GM11168 (cell line): ENCODE data around the gene ST7L.

Source experiments
- in situ Hi-C: fragments of 300-500 bp; cut with MboI; formaldehyde crosslinking; loops from one replicate; pipeline ENCODE4 v1.12.0; 2022; ENCODE audit warnings: low sequenced_read_pairs; ENCODE audit not compliant: unreplicated experiment

The ST7L gene

DNA sequence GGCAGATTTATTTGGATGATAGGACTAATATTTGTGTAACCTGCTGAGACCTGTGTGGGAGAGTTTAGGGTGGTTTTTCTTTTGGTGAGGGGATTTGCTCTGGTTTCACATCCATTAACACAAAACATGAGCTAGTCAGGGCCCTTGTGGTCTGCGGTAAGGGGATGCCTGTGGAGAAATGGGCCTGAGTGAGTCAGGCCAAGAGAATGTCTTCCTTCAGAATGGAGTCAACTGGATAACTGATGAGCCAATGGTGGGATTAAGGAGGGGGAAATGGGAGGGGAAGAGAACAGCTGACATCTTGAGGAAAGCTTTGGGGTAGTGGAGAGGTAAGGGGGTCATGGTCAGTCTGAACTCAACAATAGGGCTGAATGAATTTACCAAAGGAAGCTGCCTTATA is 96.3 kb downstream of the ST7L start:
- in situ Hi-C loops, result no loop called here

DNA sequence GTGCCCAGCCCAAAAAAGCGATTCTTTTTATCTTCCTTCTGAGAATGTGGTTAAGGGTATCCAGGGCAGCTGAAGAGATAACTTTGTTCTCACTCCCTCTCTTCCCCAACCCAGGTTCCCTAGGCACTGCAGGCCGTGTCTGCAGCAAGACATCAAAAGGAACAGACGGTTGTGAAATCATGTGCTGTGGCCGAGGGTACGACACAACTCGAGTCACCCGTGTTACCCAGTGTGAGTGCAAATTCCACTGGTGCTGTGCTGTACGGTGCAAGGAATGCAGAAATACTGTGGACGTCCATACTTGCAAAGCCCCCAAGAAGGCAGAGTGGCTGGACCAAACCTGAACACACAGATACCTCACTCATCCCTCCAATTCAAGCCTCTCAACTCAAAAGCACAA is 98.8 kb downstream of the ST7L start:
- in situ Hi-C loops, result no loop called here

DNA sequence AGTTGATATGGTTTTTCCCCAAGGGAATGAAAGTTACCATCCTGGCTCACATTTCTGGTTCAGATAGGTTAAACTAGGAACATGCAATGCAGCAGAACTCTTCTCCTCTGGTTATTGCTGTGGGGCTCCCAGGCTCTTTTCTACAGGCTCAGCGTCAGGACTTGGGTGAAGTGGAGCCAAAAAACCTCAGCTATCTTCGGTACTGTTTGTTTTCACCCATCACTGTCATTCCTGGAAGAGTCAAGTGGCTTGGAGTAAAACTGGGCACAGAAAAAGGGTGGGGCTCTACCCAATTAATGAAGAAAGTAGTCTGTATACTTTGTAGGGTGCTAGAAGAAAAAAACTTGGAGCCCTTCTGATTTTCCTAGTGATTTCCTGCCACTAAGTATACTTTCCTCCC is 100.8 kb downstream of the ST7L start:
- in situ Hi-C loops, result no loop called here

DNA sequence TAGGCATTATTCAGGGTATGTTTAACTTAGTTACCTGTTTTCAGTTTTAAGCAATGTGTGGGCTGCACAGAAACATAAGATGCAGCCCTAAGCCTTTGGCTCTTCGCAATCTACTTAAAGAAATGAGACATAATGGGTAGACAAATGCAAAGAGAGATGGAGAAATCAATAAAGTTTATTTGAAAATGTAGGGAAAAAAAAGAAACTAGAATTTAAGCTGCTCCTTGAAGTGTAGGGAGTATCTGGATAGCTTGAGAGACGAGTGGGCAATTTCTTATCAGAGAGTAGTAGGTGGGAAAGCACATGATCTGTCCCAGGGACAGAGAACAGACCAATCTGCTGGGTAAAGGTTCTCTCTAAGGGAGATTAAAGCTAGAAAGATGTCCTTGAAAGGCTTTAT is 101.3 kb downstream of the ST7L start:
- in situ Hi-C loops, result no loop called here

DNA sequence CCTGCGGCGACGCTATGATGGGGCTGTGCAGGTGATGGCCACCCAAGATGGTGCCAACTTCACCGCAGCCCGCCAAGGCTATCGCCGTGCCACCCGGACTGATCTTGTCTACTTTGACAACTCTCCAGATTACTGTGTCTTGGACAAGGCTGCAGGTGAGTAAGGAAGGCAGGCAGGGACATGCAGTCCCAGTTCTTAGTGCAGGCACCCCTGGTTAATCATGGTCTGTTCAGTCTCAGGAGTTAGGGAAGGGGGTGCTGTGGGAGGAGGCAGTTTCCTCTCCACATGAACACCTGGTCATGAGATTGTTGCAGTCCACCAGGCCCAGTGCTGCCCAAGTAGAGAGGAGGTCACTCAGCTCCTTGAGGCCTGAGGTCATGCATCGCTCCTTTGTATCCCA is 101.7 kb downstream of the ST7L start:
- in situ Hi-C loops, result no loop called here

DNA sequence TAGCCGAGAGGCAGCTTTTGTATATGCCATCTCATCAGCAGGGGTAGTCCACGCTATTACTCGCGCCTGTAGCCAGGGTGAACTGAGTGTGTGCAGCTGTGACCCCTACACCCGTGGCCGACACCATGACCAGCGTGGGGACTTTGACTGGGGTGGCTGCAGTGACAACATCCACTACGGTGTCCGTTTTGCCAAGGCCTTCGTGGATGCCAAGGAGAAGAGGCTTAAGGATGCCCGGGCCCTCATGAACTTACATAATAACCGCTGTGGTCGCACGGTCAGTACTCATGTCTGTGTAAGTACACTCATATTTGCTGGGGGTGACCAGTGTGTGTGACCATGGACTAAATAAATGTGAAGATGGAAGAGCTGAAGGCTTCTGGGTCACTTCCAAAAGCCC is 102.8 kb downstream of the ST7L start:
- in situ Hi-C loops, result no loop called here

DNA sequence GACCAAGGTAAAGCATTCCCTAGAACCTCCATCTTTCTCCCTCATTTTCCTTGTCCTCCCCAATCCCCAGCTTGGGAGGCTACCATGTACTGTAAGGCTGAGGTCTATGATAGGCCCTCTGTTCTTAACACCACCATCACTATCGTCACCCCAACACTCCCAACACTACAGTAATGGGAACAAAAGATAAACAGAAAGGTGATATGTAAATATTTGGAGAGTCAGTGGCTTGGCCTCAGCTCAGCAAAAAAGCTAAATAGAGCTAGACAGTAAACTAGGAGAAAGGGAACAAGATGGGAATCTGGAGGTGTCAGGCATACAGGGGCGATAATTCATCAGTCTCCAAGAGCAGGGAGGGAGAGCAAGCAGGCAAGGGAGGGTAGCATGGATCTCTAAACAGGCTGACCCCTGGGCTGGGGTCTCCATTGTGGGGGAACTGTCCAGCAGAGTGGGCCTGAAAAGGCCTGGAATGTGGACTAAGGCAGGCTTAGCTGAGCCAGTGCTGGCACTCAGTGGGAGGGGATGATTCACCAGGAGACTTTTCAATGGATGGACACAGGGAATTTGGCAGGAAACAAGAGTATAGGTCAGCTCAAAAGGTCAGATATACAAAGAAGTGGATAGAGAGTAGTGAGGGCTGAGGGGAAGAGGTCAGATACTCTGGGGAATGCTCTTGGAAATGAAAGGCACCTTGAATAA is 103.5 kb downstream of the ST7L start:
- in situ Hi-C loops, result no loop called here

DNA sequence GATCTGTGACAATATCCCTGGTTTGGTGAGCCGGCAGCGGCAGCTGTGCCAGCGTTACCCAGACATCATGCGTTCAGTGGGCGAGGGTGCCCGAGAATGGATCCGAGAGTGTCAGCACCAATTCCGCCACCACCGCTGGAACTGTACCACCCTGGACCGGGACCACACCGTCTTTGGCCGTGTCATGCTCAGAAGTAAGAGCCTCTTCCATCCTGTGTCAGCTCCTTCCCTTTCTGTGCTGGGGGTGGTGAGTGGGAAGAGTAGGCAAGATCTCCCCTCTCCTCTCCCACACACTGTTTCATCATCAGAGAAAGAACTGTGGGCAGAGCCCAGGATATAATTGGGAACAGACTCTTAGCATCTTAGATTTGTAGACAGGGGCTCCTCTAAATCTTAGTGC is 104.0 kb downstream of the ST7L start:
- in situ Hi-C loops, result no loop called here

DNA sequence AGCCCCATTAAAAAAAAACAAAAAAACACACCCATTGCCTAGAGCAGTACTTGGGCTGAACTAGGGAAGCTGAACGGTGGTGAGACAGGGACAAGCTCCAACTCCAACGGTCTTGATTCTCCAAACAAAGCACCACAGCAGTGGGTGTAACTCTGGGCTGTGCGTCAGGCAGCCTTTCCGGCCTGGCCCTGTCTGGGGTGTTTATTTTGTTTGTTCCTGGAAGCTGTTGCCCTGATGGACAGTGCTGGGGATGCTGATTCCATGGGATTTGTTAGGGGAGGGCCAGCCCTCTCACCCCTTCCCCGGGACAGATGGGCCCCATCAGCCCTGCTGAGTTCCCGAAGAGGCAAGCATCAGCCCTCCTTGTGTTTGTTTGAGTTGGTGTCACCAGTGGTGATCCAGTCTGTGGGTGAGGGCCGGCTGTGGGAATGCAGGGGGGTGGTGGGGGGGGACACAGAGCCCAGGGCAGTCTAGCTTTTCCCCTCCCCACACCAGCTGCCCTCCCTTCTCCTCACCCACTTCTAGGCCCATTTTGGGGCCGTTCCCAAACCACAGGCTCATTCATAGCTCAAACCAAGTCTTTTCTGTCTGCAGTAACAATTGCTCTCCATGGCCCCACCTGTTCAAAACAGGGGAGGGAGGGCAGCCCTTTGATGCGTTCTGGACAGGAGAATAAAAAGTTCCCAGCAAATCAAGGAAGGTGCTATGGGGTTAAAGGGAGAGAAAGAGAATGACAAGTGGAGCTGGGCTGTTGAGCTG is 105.7 kb downstream of the ST7L start:
- in situ Hi-C loops, result no loop called here

DNA sequence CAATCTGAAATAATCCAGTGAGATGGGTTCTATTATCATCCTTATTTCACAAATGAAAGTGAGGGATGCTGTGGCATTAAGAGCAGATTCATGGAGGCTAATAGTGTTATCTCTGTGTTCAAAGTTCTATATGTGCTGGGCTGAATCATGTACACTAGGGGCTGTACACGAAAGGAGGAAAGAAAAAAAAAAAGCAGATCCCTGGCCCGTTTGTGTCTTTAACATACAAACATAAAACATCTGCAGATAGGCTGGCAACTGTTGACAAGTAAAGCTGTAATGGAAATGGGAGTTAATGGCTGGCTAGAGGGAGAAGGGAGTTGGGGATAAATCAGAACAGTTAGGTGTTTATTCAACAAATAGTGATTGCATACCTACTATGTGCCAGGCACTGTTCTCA is 107.0 kb downstream of the ST7L start:
- in situ Hi-C loops, result no loop called here

DNA sequence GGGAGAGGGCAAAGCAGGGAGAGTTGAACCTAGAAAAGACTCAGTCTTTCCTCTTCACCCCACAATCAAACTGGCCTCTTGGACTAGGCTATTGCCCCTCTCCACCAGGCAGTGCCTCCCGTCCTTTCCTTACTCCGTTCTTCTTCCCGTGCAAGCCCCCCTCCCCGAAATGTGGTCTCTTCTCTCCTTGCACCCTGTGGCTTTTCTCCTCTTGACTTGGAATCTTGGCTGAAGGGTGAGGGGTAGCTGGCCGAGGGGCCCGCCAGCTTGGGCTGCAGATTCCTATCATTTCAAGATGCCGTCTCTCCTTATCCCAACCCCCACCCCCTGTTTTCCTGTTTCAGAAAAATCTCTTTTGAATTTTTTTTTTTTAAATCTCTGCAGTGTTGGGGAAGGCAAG is 108.6 kb downstream of the ST7L start:
- in situ Hi-C loops, result no loop called here

DNA sequence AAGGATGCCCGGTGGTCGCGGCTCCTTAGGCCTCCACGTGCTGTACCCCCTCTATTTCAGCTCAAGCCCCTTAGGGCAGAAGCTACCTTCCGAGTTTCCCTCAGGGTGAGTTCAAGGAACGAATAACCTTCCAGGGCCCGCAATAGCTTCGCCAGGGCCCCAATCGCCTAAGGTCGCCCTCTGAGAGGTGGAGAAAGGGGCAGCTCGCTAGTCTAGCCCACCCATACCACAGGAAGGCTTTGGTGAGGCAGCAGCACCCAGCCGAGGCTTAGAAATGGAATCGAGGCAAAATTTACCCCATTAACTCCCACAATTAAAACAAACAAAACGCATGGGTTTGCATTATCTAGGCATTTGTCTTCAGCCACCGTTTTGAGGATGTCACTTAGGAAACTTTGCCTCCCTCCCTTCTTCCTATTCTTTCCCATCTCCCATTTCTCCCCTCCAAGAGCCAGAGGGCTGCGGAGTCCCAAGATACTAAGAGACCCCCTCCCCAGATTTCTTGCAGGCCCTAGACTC is 109.2 kb downstream of the ST7L start:
- in situ Hi-C loops, result no loop called here

DNA sequence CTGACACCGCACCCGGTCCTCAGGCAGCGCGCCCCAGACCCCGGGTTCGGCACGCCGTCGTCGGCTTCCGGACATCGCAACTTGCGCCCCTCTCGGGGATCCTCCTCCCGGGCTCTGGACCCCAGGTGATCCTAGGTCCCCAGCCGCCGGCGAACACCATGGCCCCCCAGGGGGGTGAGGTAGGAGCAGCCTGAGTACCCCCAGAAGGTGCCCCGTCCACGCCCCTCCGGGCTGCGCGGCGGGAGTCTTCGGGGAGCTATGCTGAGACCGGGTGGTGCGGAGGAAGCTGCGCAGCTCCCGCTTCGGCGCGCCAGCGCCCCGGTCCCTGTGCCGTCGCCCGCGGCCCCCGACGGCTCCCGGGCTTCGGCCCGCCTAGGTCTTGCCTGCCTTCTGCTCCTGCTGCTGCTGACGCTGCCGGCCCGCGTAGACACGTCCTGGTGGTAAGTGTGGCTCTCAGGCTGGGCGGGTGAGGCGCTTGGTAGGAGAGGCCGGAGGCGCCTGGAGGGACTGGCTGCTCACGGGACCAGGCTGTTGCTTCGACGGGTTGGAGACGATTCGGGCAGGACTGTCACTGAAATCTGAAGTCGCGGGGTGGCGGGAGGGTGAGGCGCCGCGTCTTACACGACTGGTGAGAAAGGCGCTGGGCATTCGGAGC is 109.8 kb downstream of the ST7L start:
- in situ Hi-C loops, result no loop called here

DNA sequence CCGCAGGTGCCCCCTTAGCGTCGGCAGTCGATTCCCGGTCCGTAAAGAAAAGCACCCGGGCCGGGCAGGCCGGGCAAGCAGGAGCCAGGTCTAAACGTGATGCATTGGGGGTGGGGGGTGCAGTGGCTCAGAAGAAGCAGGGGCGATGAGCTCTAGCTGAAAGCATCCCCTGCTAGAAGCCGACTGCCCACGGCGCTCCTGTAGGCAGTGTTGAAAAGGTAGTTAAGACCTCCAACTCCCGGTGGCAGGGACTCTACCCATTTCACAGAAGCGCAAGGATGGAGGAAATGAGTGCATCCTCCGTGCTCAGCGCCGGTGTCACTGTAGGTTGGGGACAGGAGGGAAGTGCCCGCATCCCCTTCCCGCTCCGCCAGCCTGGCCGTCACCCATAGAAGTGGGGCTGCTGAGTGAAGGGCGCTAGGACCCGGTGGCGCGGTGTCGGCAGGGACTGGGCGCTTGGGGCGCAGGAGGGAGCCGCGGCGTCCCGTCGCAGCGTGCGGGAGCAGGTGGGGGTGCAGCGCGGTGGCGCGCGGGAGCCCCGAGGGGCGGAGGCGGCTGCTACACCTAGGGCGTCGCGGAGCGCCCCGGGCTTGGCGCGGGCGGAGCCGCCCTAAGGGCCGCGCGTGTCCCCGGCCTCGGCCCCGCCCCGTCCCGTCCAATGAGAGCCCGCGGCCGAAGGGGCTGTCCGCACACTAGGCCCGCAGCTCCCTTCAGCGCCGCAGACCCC is 110.5 kb downstream of the ST7L start, which contains the start of gene WNT2B:
WNT2B (plus strand) TSS at position 688 of the 727 bp plus-strand sequence. CDS start 298 bp downstream, outside the sequence.
- in situ Hi-C loops, result no loop called here

DNA sequence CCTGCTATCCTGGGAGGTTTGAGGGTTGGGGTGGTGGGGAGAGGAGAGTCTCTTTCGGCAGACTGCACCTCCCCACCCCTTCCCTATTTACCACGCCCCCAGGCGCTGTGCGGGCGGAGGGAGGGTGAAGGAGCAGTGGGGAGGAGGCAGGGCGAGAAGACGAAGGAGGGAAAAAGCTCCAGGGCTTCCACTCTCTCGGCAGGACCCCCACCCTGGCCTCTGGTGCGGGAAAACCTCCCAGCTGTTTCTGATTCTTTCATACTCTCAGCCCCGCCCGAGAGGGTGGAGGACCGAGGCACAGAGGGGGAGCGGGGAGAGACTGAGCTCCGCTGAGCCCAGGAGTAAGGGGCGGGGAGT is 111.0 kb downstream of the ST7L start:
- in situ Hi-C loops, result no loop called here

DNA sequence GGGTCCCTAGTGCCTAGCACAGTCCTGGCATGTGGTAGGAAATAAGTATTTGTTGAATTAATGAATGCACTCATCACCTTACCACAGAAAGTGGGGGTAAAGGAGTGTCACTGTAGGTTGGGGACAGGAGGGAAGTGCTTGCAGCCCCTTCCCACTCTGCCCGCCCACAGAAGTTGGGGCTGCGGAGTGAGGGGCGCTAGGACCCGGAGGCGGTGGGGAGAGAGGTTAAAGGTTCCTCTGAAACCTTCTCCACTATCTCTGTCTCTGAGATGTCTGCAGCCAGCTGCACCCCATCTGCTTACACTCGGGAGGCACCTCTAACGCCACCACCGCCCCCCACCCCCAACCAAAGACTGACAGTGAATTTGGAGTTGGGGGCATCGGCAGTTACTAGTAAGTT is 111.6 kb downstream of the ST7L start:
- in situ Hi-C loops, result no loop called here

DNA sequence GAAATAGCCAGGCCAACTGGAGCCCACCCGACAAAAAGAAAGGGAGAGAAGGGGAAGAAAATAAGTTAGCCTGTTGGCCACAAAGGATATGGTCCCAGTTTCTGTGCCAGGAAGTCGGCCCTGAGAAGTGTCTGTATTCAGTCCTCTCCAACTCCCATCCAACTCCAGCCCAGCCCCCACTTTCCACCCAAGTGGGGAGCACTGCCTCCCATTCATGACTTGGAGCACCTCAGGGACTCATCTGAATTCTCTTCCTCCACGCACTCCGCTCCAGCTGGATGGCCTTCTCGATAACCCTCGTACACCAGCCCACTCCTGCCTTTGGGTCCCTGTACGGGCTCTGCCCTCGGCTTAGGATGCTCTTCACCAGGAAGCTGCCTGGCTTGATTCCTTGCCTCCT is 112.2 kb downstream of the ST7L start:
- in situ Hi-C loops, result no loop called here

DNA sequence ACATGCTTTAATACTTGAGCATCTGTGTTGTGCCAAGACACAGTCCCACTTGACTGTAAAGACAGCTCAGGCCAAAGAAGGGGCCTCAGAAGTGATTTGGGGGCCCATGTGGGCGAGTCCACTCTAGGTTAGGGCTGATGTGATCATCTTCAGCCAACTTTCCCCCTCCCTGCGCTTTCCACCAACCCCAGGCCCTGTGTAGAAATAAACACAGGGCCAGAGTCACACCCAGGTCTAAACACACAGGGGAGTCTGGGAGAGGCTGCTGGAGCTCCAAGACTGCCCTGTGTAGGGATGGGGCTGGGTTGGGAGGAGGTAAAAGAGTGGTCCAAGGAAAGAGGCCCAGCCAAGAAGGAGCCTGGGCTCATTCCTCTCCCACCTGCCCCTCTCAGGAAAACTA is 112.6 kb downstream of the ST7L start:
- in situ Hi-C loops, result no loop called here

DNA sequence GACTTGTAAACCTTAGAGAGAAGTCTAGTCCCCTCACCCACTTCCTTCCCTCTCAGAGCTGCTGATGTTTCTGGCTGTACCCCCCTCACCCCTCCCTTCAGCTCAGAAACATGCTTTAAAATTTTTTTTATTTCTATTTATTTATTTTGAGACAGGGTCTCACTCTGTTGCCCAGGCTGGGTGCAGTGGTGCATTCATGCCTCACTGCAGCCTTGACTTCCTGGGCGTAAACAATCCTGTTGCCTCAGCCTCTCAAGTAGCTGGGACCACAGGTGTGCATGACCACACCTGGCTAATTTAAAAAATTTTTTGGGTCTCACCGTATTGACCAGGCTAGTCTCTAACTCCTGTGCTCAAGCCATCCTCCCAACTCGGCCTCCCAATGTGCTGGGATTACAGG is 113.1 kb downstream of the ST7L start:
- in situ Hi-C loops, result no loop called here

DNA sequence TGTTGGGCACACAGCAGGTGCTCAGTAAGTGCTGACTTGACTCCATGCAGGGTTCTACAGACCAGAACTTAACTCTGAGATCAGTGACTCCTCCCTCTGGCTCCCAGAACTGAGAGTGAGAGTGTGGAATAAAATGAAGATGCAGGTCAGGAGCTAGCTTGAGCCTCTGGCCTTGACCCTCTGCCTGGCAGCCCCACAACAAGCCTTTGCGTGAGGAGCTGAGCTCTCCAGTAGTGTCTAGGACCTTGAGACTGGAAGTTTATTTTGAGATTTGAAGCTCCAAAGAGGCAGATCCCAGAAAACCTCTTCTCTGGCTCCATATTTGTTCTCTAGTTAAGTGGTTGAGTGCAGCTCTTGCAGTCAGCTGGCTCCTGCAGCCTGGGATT is 113.5 kb downstream of the ST7L start:
- in situ Hi-C loops, result no loop called here
